HepG2 (cell line): ENCODE measurements around the gene YPEL3. TPM values are rescaled to one million over a fixed set of nuclear protein-coding genes. Genes with fewer than 3 reads are reported as not detected.

Experiments
- BATF2 ChIP-seq: sonication (generic); formaldehyde crosslinking; IDR thresholded peaks from 2 replicates; pipeline ENCODE4 v1.8.0; 2022; ENCODE audit warnings: mild to moderate bottlenecking, missing genetic modification reagents, moderate library complexity
- FOXP1 ChIP-seq, 2 experiments: fragments of 450-650 bp in 1 of 2; IDR thresholded peaks; 2 replicates each; pipeline ENCODE4 v1.6.1; 2017 to 2018; ENCODE audit warnings: antibody characterized with exemption in 1 of 2
- FOXP4 ChIP-seq: sonication (generic); formaldehyde crosslinking; IDR thresholded peaks from 2 replicates; pipeline ENCODE4 v1.4.0; 2020; ENCODE audit warnings: missing genetic modification reagents
- GTF2F1 ChIP-seq: fragments of 150-350 bp; IDR thresholded peaks from 2 replicates; pipeline ENCODE4 v1.6.1; 2014; ENCODE audit warnings: low read length
- MBNL3 ChIP-seq: fragments of 250-450 bp; sonication (Bioruptor Pico); conservative IDR thresholded peaks from 2 replicates; pipeline ENCODE4 v1.8.0; 2022; ENCODE audit warnings: mild to moderate bottlenecking, inconsistent platforms
- MIER2 ChIP-seq: IDR thresholded peaks from 2 replicates; pipeline ENCODE4 v1.6.1; 2016; ENCODE audit warnings: missing biosample characterization, missing genetic modification reagents
- MTA1 ChIP-seq: sonication (generic); formaldehyde crosslinking; IDR thresholded peaks from 2 replicates; pipeline ENCODE4 v1.4.0; 2020; ENCODE audit warnings: missing genetic modification reagents, mild to moderate bottlenecking, borderline replicate concordance
- NFAT5 ChIP-seq: sonication (generic); formaldehyde crosslinking; IDR thresholded peaks from 2 replicates; pipeline ENCODE4 v1.4.0; 2020; ENCODE audit warnings: missing genetic modification reagents
- NFE2L2 ChIP-seq: fragments of 150-350 bp; IDR thresholded peaks from 2 replicates; pipeline ENCODE4 v1.6.1; 2014; ENCODE audit warnings: low read length
- TBL1XR1 ChIP-seq: fragments of 150-350 bp; IDR thresholded peaks from 2 replicates; pipeline ENCODE4 v1.6.1; 2014; ENCODE audit warnings: borderline replicate concordance, low read length; ENCODE audit not compliant: partially characterized antibody
- ZBTB46 ChIP-seq: sonication (generic); formaldehyde crosslinking; IDR thresholded peaks from 2 replicates; pipeline ENCODE4 v1.4.0; 2020; ENCODE audit warnings: mild to moderate bottlenecking, missing genetic modification reagents, borderline replicate concordance
- ZMYM2 ChIP-seq: sonication (generic); formaldehyde crosslinking; IDR thresholded peaks from 2 replicates; pipeline ENCODE4 v1.8.0; 2022; ENCODE audit warnings: mild to moderate bottlenecking, missing genetic modification reagents
- ZNF280D ChIP-seq: sonication (generic); formaldehyde crosslinking; IDR thresholded peaks from 2 replicates; pipeline ENCODE4 v1.5.1; 2020; ENCODE audit warnings: mild to moderate bottlenecking, missing genetic modification reagents
- ZNF720 ChIP-seq: sonication (generic); formaldehyde crosslinking; IDR thresholded peaks from 2 replicates; pipeline ENCODE4 v1.4.0; 2020; ENCODE audit warnings: missing genetic modification reagents
- ZNF83 ChIP-seq: sonication (generic); formaldehyde crosslinking; IDR thresholded peaks from 2 replicates; pipeline ENCODE4 v1.4.0; 2020; ENCODE audit warnings: missing genetic modification reagents, mild to moderate bottlenecking, borderline replicate concordance
- polyA plus RNA-seq, 8 experiments: library from polyadenylated mRNA; depleted of rRNA in 3 of 8; stranded (reverse) in 7 of 8; unstranded in 1 of 8; fragments of >200 nt; fragmentation: Illumina TruSeq in 4 of 8; extraction: Trizol in 4 of 8; gene quantifications; 2 replicates each; pipeline versions ENCODE4 v1.2.1 to v1.2.3, GENCODE V29; 2011 to 2016; ENCODE audit warnings: low read depth in 4 of 8, missing spikeins in 1 of 8, mixed read lengths in 1 of 8; ENCODE audit not compliant: insufficient read depth in 1 of 8
- total RNA-seq, 5 experiments: library from RNA; depleted of rRNA; stranded (reverse); fragments of >200 nt; fragmentation: Illumina TruSeq; extraction: Trizol; gene quantifications; 2 replicates each; pipeline ENCODE4 v1.2.3, GENCODE V29; 2016; ENCODE audit warnings: low read depth in 1 of 5

YPEL3 gene
- total and polyA plus RNA-seq, 2 of the 13 experiments (the other 11 are each of a cell fraction or from before 2014, with no cell fraction given) = 5.4 to 47.0 TPM

- TF ChIP-seq TBL1XR1 (no peak), MBNL3 (CRISPR knock-in tag) (no peak), MIER2 (CRISPR knock-in tag) (0 out of 2 replicates have a peak, but pooled peaks have one; percentile 49), GTF2F1 (no peak), ZNF83 (CRISPR knock-in tag) (no peak), MTA1 (peak; percentile 36; the same call in 1 of the 2 replicates), FOXP4 (peak; percentile 63), FOXP1 (IDR thresholded peaks at IDR 0.05) (no peak), FOXP1 (CRISPR knock-in tag; IDR thresholded peaks at IDR 0.05) (peak; percentile 46; the same call in 1 of the 2 replicates), ZBTB46 (no peak), NFE2L2 (no peak), NFAT5 (0 out of 2 replicates have a peak, but pooled peaks have one; percentile 38), ZNF280D (0 out of 2 replicates have a peak, but pooled peaks have one; percentile 18), ZNF720 (CRISPR knock-in tag) (no peak), ZMYM2 (peak; percentile 69; the same call in 1 of the 2 replicates), BATF2 (no peak)
Observed at GRCh38 chr16:30096105-30096861, at the start of gene YPEL3 (continued).
